Measurements from ENCODE around the gene REPS2.

REPS2 gene

GRCh38 chrX:16917120-16917519 is 29.3 kb upstream of the REPS2 start:
- no peak for TF ChIP-seq CTCF (conservative IDR thresholded peaks at IDR 0.05; ENCODE audit: low read depth)
- POLR2A ChIA-PET (ENCODE audit: low non-redundant PET) = no interaction called here
- H3K27ac ChIP-seq = no peak overlapping the region
- CTCF ChIA-PET = no interaction called here
- DNase-seq (ENCODE audit: low spot score) = no peak

- no peak overlapping the region for H3K27ac ChIP-seq
- no peak for DNase-seq (ENCODE audit: low spot score)
- TF ChIP-seq CTCF (conservative IDR thresholded peaks at IDR 0.05; ENCODE audit: low read depth) = no peak
- ChIA-PET CTCF (no interaction called here), POLR2A (ENCODE audit: low non-redundant PET) (no interaction called here)
Measured at GRCh38 chrX:16918979-16919378, 27.5 kb upstream of the REPS2 start.

- ChIA-PET POLR2A (ENCODE audit: low non-redundant PET) (no interaction called here), CTCF (no interaction called here)
- no peak for DNase-seq (ENCODE audit: low spot score)
- TF ChIP-seq CTCF (conservative IDR thresholded peaks at IDR 0.05; ENCODE audit: low read depth) = no peak
- H3K27ac ChIP-seq = no peak overlapping the region
Measured at GRCh38 chrX:16920075-16920474, 26.4 kb upstream of the REPS2 start.

- ChIA-PET CTCF (no interaction called here), POLR2A (ENCODE audit: low non-redundant PET) (no interaction called here)
- TF ChIP-seq CTCF (conservative IDR thresholded peaks at IDR 0.05; ENCODE audit: low read depth) = no peak
- H3K27ac ChIP-seq = no peak overlapping the region
- DNase-seq (ENCODE audit: low spot score) = no peak
Measured at GRCh38 chrX:16923157-16923556, 23.3 kb upstream of the REPS2 start.

GRCh38 chrX:16924631-16925480 is 21.6 kb upstream of the REPS2 start:
- no peak overlapping the region for H3K27ac ChIP-seq
- no peak for TF ChIP-seq CTCF (conservative IDR thresholded peaks at IDR 0.05; ENCODE audit: low read depth)
- DNase-seq (ENCODE audit: low spot score) = no peak
- ChIA-PET POLR2A (ENCODE audit: low non-redundant PET) (no interaction called here), CTCF (no interaction called here)

GRCh38 chrX:16930392-16930791 is 16.1 kb upstream of the REPS2 start:
- no peak for TF ChIP-seq CTCF (conservative IDR thresholded peaks at IDR 0.05; ENCODE audit: low read depth)
- CTCF ChIA-PET = no interaction called here
- POLR2A ChIA-PET (ENCODE audit: low non-redundant PET) = no interaction called here
- no peak for DNase-seq (ENCODE audit: low spot score)
- no peak overlapping the region for H3K27ac ChIP-seq
